ENCODE results near the gene SYNM.
A peak's percentile ranks its signal among the peaks of the same experiment; 100 is the strongest.

The SYNM gene

GRCh38 chr15:99085413-99086326 is 19.2 kb upstream of the SYNM start:
- DNase-seq (ENCODE audit: low read depth in 2 of 2), result no peak

- DNase-seq (ENCODE audit: low read depth in 2 of 2), result no peak
These were observed 18.6 kb upstream of the SYNM start for GRCh38 chr15:99086327-99086667.

GRCh38 chr15:99087405-99087943 is 17.4 kb upstream of the SYNM start:
- DNase-seq (ENCODE audit: low read depth in 2 of 2), result no peak

GRCh38 chr15:99090011-99090699 is 14.7 kb upstream of the SYNM start:
- DNase-seq (ENCODE audit: low read depth in 2 of 2), result no peak

- DNase-seq (ENCODE audit: low read depth in 2 of 2), result no peak
These were observed 13.9 kb upstream of the SYNM start for GRCh38 chr15:99090938-99091337.

GRCh38 chr15:99092554-99093172 is 12.2 kb upstream of the SYNM start:
- DNase-seq (ENCODE audit: low read depth in 2 of 2), result no peak

GRCh38 chr15:99095626-99096025 is 9.3 kb upstream of the SYNM start:
- DNase-seq (ENCODE audit: low read depth in 2 of 2), result no peak

GRCh38 chr15:99096173-99096893 is 8.5 kb upstream of the SYNM start:
- no peak for DNase-seq (ENCODE audit: low read depth in 2 of 2)

- no peak for DNase-seq (ENCODE audit: low read depth in 2 of 2)
These were observed 7.9 kb upstream of the SYNM start for GRCh38 chr15:99096894-99097426.

- no peak for DNase-seq (ENCODE audit: low read depth in 2 of 2)
These were observed 7.2 kb upstream of the SYNM start for GRCh38 chr15:99097441-99098410.

- DNase-seq (ENCODE audit: low read depth in 2 of 2), result no peak
These were observed 6.5 kb upstream of the SYNM start for GRCh38 chr15:99098426-99098825.

- DNase-seq (ENCODE audit: low read depth in 2 of 2), result no peak
These were observed 5.9 kb upstream of the SYNM start for GRCh38 chr15:99098991-99099390.

- DNase-seq (ENCODE audit: low read depth in 2 of 2), result no peak
These were observed 5.2 kb upstream of the SYNM start for GRCh38 chr15:99099661-99100060.

- DNase-seq (ENCODE audit: low read depth in 2 of 2), result peak in 1 of 2 donors; percentile 21
These were observed 4.4 kb upstream of the SYNM start for GRCh38 chr15:99100245-99101173.

- DNase-seq (ENCODE audit: low read depth in 2 of 2), result no peak
These were observed 3.4 kb upstream of the SYNM start for GRCh38 chr15:99101501-99101900.

- DNase-seq (ENCODE audit: low read depth in 2 of 2), result no peak
These were observed 2.3 kb upstream of the SYNM start for GRCh38 chr15:99102332-99103235.

- DNase-seq (ENCODE audit: low read depth in 2 of 2), result no peak
These were observed 1.6 kb upstream of the SYNM start for GRCh38 chr15:99103279-99103678.

Data from stimulated activated CD4-positive, alpha-beta T cell treated with anti-CD3 and anti-CD28 coated beads, Interleukin-1b, Interleukin-23, amount 100 ng/mL, for 1 hour (primary cell).